M059J (cell line): ENCODE data around the gene TLL1. TPM values are rescaled to one million over a fixed set of nuclear protein-coding genes. Genes with fewer than 3 reads are reported as not detected.

Source experiments
- DNase-seq: peaks from one replicate; pipeline ENCODE4 v3.0.0-alpha.2; 2012; ENCODE audit warnings: low read depth
- total RNA-seq: library from RNA; depleted of rRNA; stranded (reverse); fragments of >200 nt; shearing (Covaris generic); gene quantifications from 2 replicates; pipeline ENCODE4 v1.2.3, GENCODE V29; 2014

TLL1 gene
- total RNA-seq, 1 experiment from 2014 or later, result 6.8 TPM

DNA sequence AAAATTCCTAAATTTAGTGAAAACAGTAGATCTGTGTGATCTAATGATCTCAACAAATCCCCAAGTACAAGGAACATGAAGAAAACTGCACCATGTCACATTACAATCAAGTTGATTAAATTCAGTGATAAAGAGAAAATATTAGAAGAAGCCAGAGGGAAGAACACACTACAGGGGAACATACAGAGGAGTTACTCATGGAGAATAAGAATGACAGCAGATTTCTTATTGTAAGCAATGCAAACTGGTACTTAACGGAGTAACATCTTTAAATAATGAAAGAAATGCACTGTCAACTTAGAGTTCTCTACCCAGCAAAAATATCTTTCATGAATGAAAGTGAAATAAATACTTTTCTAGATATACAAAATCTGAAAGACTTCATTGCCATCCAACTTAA lies 21.1 kb downstream of the TLL1 start:
- DNase-seq, result no peak

DNA sequence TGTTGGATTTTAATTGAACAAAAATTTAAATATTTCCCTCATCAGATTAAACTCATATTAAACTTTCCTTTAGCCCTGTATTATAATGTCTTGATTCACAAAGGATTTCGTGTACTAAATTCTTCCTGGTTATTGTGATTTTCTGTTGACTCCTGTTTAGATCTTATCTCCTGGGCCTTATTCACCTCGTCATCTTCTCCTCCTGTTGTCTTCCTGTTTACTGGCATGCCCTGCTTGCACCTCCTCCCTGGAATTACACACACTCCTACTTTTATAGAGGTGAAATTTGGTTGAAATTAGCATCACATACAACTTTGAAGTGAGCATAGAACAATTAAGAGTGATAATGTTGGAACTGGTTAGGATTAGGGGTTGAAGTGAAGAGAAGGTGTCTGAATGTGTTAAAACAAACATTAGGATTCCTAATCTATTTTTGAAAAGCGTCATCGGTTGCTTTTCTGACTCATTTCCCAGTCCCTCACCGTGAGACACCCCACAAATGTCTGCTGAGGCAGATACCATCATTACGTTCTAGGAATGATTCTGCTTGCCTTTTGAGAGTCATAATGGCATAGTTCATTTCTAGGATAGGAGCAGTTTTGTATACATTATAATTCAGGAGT lies 32.5 kb downstream of the TLL1 start:
- peak; percentile 84 for DNase-seq

DNA sequence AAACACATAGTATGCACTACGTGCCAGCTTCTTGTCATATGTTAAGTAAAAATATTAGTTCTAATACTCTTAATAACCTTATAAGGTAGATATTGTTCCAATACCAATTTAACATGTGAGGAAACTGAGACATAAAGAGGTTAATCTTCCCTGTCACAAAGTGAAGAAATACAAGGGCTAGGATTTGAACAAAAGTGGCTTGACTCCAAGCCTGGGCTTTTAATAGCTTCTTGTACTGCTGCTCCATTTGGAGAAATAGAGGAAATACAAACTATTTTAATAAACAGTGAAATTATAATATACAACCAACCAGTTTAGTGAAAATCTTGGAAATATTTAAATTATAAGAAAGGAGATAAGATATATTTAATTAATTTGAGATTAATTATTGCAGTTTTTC lies 33.2 kb downstream of the TLL1 start:
- DNase-seq, result no peak

DNA sequence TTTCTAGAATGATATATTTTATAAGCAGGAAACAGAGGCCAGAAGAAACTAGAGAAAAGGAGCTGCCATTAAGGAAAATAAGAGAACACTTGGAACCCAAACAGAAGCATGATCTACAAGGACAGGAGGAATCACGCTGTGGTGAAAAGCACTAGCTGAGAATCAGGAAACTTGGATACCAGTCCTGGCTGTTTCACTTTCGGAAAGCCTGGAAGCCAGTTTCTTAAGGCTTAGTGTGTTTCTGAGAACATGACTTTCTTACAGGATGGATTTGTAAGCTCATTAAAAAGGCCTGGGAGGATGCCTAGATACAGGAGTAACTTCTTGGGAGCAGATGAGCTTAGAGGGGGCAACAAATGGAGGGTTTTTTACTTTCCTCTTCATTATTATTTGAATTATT lies 36.9 kb downstream of the TLL1 start:
- DNase-seq, result peak; percentile 75

DNA sequence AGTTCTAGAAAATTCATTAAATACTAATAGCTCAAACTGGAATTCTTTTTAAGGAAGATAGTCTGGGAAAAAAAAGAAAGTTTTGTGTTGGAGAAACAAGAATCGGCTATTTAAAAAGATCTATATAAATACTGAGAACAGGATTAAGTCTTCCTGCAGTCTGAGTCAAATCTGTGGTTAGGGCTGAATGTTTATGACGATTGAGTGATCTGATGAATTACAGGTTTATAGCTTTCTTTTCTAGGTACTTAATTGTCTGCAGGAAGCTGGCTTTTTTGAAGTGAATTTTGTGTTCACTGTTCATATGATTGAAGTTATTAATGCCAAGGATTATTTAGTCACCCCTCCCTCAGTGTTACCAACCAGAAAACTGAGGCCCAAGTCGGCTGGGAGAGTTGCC lies 42.2 kb downstream of the TLL1 start:
- DNase-seq, result peak; percentile 68

DNA sequence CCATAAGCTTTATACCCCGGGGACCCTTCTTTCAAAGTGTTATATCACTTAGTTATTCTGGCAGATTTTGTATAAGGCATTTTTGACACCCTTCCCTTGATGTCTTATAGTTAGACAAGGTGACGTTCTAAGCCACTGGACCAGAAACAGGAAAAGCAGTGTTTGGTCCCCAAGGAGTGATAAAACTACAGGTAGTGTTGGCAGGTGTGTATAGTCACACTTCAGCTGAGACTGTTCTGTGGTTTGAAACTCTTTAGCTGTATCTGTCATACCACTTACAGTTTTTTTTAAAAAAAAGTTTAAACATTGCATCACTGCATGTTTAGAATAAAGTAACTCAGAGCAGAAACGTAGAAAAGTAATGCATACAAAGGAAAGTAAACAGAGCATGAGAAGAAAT lies 48.5 kb downstream of the TLL1 start:
- DNase-seq, result no peak

DNA sequence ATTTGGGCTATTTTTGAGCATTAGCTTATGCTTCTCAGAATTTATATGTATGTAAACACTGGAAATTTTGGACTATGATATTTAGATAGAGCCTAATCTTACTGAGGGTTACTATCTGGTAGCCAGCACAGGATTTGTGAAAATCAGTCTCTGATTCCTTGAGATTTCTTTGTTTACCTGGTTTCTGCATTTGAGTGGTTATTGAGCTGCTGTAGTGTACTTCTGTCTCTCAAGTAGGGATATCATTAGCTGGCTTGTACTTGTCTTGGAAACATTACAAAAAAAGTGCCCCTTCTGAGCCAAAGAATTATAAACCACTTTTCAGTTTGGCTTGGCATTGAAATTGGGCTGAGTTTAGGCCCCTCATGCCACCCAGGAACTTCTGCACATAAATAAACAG lies 49.7 kb downstream of the TLL1 start:
- no peak for DNase-seq

DNA sequence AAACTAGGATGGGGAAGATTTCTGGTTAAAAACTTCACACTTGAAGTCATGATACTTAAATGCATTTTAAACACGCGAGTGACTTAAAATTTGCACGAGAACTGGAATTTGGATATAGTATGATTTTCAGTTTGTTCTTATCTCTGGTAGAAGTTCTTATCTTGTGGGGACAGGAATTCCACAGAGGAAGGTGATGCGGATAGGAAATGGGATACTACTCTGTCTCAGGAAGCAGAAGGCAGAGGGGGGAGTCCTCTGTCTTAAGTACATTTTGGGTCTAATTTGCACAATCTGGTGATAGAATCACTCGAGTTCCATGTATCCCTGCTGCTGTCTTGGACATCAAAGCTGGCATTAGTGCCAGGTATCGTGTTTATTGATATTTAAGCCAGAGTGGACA lies 53.3 kb downstream of the TLL1 start:
- DNase-seq, result no peak

DNA sequence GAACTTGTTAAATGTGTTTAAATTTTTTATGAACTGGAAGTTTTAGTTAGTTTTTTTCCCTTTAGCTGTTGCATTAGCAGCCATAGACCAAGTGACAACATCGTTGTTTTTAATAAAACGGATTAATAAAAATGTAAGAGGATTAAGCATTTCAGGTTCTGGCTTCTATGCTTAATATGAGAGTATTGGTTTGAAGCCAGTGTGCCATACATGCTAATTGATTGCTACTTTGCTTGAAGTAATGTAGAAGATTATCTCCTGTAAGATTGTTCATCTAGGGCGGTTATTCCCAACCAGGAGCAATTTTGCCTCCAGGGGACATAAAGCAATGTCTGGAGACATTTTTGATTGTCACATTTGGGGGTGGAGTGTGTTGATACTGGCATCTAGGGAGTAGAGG lies 54.3 kb downstream of the TLL1 start:
- DNase-seq, result peak; percentile 38

DNA sequence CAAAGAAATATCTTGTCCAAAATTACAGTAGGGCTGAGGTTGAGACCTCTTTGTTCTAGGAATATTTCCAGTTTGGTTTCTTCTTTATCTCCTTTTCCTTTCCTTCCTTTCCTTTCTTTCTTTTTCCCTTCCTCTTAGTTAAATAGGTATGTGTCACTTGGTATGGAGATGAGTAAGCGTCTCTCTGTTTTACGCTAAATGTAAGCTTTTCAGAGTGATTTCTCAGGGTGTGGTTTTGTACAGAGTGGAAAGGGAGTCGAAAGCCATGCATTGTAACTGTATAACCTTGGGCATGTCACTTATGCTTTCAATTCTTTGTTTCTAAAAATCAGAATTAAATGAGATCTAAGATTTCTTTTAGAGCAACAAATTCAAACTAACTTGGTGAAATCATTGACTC lies 54.8 kb downstream of the TLL1 start:
- peak; percentile 51 for DNase-seq

DNA sequence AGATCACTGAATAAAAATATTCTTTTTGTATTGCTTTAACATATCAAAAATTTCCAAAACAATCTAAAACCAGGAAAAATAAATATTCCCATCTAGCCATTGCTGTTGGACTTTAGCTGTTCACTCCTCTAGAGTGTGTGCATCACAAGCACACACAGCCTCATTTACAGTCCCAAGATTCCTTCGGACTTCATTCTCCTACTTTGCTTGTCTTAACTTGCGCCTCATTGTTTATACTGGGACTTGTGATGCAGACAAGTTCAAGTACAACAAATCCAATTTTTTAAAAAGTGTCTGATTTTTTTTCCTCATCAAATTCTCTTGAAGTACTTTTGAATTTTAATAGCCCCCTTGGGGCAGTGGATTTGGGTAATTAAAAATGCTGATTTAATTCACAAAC lies 55.6 kb downstream of the TLL1 start:
- no peak for DNase-seq

DNA sequence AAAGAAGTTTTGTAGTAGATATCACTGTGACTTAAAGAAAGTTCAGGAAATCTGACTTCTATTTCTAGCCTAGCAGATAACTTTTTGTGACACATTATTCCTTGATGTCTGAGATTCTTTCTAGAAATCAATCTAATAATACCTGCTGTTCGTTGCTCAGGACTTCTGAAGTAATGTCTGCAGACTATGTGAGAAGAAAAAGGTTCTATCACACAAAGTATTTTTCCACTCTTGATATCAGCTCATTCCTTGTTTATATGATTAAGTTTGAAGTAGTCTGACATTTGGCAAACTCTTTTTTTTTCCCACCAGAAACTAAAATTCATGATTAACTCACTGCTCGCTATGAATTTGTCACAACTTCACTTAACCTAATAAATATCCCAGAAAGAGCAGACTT lies 56.6 kb downstream of the TLL1 start:
- no peak for DNase-seq

DNA sequence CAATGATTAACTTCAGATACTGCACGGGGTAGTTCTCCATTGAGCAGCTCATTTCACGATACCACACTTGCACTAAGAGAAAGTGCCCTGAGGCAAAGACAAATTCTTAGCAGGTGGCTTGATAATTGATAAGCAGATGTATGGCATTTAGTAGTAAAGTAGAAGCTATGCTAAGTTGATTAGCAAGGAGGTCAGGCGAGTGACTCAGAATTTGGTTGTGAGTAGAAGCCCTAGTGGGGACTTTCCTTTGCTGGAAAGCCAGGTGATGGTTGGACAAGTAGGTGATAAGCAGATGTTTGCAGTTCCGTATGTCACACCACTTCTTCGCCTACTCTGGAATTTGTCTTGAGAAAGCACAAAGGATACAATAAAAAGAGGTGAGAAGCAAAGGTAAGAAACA lies 58.7 kb downstream of the TLL1 start:
- DNase-seq, result no peak

DNA sequence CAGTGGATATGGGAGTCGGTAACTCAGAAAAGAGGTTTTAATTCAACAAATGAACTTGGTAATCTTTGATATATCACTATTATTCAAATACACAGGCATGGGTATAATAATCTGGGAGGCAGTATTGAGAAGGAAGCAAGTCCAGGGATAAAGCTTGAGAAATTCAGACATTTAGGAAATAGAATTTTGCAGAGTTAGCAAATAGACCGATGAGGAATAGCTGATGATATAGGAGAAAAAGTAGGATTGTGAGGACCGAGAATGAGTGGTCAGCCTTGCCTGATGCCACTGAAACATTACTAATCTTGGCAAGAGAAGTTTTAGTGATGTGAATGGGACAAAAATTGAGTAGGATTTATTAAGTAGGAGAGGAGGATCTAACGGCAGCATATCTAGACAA lies 71.9 kb downstream of the TLL1 start:
- DNase-seq, result no peak

DNA sequence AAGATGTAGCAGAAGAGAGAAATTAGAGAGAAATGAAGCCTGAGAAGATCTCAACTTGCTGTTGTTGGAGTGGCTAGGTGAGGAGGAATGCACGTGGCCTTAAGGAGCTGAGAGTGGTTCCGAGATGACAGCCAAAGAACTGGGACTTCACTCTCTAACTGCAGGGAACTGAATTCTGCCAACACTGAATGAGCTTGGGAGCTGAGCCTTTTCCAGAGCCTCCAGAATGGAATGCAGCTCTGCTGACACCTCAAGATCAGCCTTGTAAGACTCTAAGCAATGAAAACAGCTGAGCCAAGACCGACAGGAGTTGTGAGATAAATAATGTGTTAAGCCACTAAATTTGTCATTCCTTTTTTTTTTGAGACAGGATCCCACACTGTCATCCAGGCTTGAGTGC lies 73.0 kb downstream of the TLL1 start:
- no peak for DNase-seq

DNA sequence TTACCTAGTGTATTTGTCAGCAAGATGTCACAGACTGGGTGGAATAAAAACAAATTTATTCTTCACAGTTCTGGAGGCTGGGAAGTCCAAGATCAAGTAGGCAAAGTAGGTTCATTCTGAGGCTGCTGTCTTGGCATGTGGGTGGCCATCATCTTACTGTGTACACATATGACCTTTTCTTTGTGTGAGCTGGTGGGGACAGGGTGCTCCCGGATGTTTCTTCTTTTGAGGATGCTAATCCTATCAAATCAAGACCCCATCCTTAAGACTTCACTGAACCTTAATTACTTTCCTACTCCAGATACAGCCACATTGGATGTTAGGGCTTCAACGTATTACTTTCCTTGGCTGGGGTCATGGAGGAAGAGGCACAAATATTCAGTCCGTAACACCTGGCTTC lies 74.0 kb downstream of the TLL1 start:
- no peak for DNase-seq

DNA sequence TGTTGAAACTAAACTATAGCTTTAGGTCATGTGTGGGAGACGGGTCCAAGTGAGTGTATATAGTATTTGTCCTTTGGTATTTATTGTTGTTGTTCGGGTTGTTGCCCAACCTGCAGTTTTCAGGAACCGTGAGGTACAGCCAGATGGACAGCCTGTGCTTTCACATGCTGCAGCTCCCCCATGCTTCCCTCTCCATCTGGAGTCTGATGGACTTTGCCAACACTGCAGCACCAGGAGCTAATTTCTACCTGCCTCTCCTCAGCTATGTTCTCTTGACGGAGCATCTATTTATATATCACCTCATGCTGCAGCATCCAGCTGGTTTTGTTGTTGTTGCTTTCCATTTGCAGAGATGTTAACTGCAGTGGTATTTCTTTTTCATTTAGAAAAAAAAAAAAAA lies 80.1 kb downstream of the TLL1 start:
- DNase-seq, result no peak

DNA sequence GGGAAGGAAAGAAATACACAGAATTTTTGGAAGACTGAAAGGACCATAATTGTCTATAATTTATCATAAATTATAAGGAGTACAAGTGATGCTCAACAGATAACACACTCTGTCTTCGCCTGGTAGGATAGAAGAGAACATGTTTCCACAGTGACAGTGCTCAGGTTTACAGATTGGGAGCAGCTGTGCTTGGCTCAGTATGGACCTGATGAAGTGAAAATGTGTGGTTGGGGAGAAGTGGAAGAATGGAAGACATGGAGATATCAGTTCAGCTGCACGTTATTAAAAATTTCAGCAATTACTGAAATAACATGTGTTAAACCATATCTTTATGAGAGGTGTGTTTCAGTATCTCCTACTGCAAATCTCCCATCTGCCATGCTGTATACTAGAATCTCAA lies 90.6 kb downstream of the TLL1 start:
- DNase-seq, result no peak

DNA sequence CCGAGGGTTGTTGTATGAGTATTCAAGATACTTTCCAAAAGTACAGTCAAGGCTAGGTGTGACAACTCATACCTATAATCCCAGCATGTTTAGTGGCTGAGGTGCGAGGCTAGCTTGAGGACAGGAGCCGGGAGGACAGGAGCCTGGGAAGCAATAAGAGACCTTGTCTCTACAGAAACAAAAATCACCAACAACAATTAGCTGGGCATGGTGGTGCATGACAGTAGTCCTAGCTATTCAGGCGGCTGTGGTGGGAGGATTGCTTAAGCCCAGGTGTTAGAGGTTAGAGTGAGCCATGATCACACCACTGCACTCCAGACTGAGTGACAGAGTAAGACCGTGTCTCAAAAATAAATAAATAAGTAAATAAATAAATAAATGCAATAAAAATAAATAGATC lies 91.6 kb downstream of the TLL1 start:
- peak; percentile 47 for DNase-seq

DNA sequence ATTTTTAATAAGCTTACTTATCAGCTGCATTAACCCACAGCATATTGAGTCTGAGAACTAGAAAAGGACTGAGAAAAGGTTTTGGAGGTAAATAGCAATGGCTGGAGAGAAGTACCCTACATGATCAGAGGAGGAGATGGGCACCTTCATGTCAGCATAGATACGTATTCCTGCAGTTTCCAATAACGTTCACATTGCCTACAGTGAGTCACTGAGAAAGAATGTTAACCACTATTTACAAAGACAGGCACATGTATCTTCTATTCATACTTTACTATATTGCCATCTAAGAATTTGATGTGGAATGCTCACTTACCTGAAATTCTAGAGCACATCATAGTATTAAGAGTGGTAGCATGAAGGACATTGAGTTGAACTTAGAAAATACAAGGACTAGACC lies 92.5 kb downstream of the TLL1 start:
- DNase-seq, result peak; percentile 76

DNA sequence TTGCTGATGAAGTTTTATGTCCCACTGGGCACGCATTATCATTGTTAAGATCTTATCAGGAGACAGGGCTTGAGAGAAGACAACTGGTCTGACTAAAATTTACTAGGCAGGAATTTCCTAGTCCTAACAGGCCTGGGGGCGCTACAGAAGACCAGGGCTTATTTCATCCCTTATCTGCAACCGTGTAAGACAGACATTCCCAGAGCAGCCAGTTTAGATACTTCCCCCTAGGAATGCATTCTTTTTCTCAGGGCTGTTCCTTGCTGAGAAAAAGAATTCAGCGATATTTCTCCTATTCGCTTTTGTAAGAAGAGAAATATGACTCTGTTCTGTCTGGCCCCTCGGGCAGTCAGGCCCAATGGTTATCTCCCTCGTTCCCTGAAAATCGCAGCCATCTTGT lies 93.8 kb downstream of the TLL1 start:
- DNase-seq, result no peak

DNA sequence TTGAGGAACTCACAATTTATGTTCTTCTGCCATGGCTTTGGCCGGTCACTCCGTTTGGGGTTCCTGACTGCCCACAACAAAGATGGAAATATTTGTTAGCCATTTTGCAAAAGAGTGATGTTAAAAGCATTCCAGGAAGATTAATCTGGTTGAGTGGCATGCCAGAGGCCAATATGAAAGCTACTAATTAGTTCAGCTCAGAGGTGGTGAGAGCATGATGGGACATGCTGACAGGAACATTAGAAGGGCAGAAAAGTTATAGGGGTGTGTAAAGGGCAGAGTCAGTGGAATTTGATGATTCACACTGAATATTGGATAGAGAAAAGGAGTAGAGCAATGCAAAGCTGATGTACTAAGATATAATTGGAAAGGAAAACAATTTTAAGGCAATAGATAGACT lies 94.4 kb downstream of the TLL1 start:
- DNase-seq, result peak; percentile 65

DNA sequence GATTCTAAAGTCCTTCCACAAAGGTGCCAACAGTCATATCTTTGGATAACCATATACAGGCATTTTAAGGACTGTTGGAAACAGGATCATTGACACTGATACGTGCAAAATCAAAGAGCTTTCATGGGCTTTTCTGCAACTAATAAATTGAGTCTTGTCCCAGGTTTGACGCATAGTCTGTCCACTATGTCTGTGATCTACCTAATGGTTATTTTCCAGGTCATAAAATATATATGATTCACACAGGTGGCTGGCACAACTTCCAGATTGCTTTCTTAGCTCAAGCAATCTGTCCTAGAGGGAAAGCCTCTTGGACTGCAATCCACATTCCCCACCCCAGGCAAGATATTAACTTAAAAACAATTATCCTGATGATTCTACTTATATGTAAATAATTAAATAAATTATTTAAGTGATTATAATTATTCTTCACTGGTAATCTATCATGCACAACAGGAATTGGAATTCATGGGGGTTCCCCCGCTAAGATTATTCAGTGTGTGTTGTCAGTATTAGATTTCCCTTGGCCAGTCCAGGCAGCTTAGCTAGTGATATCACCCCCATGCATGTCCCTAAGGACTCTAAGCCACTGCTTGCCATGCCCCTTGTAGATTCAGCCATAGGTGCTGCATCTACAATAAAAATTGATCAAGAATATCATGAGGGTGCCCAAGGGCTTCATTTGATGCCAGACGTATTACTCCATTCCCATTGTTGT lies 97.8 kb downstream of the TLL1 start:
- no peak for DNase-seq

DNA sequence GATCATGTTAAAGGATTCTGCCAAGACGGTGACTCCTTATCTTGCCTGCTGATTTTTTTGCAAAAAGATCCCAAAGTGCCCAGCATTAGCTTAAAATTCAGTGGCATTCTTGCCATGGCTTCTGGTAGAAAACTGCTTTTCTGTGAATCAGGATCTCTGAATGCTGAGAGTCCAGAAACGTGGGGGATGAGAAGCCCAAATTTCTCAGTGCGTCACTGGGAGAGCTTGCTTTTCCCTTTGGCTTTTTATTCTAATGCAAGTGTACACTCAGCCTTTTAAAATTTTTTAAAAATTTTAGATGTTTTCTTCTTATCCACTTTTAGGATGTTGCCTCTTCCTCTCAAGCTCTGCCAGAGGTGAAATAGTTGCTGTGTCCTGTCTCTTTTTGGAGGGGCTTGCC lies 98.4 kb downstream of the TLL1 start:
- peak; percentile 48 for DNase-seq
